Measurements from ENCODE around the gene GID8. TPM values are rescaled to one million over a fixed set of nuclear protein-coding genes. Genes with fewer than 3 reads are reported as not detected.
A peak's percentile ranks its signal among the peaks of the same experiment; 100 is the strongest.

The GID8 gene
- total and polyA plus RNA-seq, 2 experiments from 2014 or later = 17.6 to 31.0 TPM

GRCh38 chr20:62924442-62925075 lies 13.4 kb upstream of the GID8 start:
- Histone ChIP-seq H3K9me3 (ENCODE audit: low read depth) (no peaks in the 10 kb centered on the region), H4K20me1 (ENCODE audit: insufficient read depth) (peaks cover 29% of the 10 kb centered on the region), H3K9me2 (ENCODE audit: insufficient read depth) (no peaks in the 10 kb centered on the region), H3F3A (ENCODE audit: insufficient read depth) (peaks cover 51% of the 10 kb centered on the region), H3K79me2 (ENCODE audit: insufficient read depth) (peaks cover 96% of the 10 kb centered on the region), H3K9ac (peak overlapping the region; percentile 99), H3K4me1 (ENCODE audit: insufficient read depth) (peaks cover 59% of the 10 kb centered on the region), H2AFZ (no peak overlapping the region), H3K27ac (peak overlapping the region; percentile 95), H3K27me3 (replicated peaks; ENCODE audit: insufficient read depth) (no peaks in the 10 kb centered on the region), H3K4me2 (ENCODE audit: unreplicated experiment) (peak overlapping the region; percentile 91), H3K4me3 (peak overlapping the region; percentile 95), H3K36me3 (ENCODE audit: low read depth) (no peaks in the 10 kb centered on the region)
- DNase-seq = peak; percentile 77
- TF ChIP-seq EZH2phosphoT487 (IDR thresholded peaks at IDR 0.05; ENCODE audit: insufficient read depth, low read depth) (no peak), EZH2 (IDR thresholded peaks at IDR 0.05; ENCODE audit: insufficient read depth, poor library complexity, severe bottlenecking) (no peak)
- 11 to 15% methylated on average over 12 of the region's 12 CpGs for WGBS, 2 experiments (ENCODE audit: low coverage in 1 of 2, low lambda C conversion rate in 2 of 2, missing lambda C conversion rate in 2 of 2)
- in situ Hi-C loops (cut with MboI) = no loop called here

DNA sequence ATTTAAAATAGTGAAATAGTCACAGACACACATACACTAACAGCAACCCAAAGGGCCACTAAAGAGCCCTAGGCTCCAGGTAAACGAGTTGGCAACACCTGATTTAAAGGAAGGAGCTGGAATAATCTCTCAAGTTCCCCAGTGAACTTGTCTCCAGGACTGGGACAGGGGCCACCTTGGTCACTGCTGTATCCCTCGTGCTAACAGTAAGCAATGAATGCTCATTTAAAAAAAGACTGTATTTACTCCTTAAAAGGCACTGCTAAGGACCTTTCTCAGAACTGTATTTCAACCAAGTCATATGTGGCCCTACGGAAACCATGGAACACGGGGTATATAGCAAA lies 12.9 kb upstream of the GID8 start:
- H3K27ac ChIP-seq = peak overlapping the region; percentile 95
- no peaks in the 10 kb centered on the region for H3K9me3 ChIP-seq (ENCODE audit: low read depth)
- peaks cover 25% of the 10 kb centered on the region for H4K20me1 ChIP-seq (ENCODE audit: insufficient read depth)
- TF ChIP-seq EZH2 (IDR thresholded peaks at IDR 0.05; ENCODE audit: insufficient read depth, poor library complexity, severe bottlenecking) = no peak
- no peak for TF ChIP-seq EZH2phosphoT487 (IDR thresholded peaks at IDR 0.05; ENCODE audit: insufficient read depth, low read depth)
- H3K27me3 ChIP-seq (replicated peaks; ENCODE audit: insufficient read depth) = no peaks in the 10 kb centered on the region
- no peaks in the 10 kb centered on the region for H3K36me3 ChIP-seq (ENCODE audit: low read depth)
- no peaks in the 10 kb centered on the region for H3K9me2 ChIP-seq (ENCODE audit: insufficient read depth)
- DNase-seq = no peak
- 1% methylated on average over 4 of the region's 4 CpGs for WGBS, 2 experiments (ENCODE audit: low coverage in 1 of 2, low lambda C conversion rate in 2 of 2, missing lambda C conversion rate in 2 of 2)
- H2AFZ ChIP-seq = no peak overlapping the region
- H3K4me2 ChIP-seq (ENCODE audit: unreplicated experiment) = peak overlapping the region; percentile 91
- H3F3A ChIP-seq (ENCODE audit: insufficient read depth) = peaks cover 47% of the 10 kb centered on the region
- in situ Hi-C loops (cut with MboI) = no loop called here
- peak overlapping the region; percentile 99 for H3K9ac ChIP-seq
- H3K4me3 ChIP-seq = peak overlapping the region; percentile 95
- peaks cover 61% of the 10 kb centered on the region for H3K4me1 ChIP-seq (ENCODE audit: insufficient read depth)
- H3K79me2 ChIP-seq (ENCODE audit: insufficient read depth) = peaks cover 96% of the 10 kb centered on the region

DNA sequence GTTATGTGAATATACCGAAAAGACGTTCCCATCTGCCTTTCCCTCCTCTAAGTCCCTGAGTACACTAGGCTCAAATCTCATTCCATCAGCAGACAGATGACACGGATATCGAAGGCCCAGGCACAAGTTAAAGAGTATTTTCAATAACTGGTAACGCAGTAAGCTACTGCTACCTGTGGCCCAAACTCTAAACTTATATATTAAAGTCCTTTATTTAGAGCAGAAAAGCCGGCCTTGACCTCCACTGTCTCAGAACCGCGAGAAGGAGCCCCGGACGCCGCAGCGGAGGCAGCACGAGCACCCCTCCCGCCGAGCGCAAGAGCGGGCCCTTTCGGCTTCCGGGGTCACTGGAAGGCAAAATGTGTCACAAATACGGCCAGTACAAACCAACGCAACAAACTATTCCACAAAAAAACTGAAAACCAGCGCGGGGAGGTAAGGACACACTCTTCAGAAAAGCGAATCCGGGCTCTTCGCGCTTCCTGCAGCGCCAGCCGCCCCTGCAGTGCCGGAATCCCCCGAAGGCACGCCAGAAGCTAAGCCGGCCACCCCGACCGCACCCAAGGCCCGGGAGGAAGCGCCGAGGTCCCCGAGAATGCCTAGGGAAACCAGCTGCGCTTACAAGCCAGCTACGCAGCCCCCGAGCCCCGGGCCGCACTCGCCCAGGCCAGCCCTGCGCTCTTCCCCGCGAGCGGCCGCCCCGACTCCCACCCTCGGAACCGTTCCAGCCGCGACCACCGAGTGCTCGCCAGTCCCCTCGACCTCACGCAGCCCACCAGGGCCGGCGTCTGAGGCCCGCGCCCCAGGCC lies 12.3 kb upstream of the GID8 start:
- Histone ChIP-seq H3K27me3 (replicated peaks; ENCODE audit: insufficient read depth) (no peaks in the 10 kb centered on the region), H3K36me3 (ENCODE audit: low read depth) (no peaks in the 10 kb centered on the region), H3K4me1 (ENCODE audit: insufficient read depth) (peaks cover 57% of the 10 kb centered on the region), H2AFZ (no peak overlapping the region), H3F3A (ENCODE audit: insufficient read depth) (peaks cover 49% of the 10 kb centered on the region), H3K9ac (peak overlapping the region; percentile 99), H3K9me2 (ENCODE audit: insufficient read depth) (no peaks in the 10 kb centered on the region), H3K4me3 (peak overlapping the region; percentile 95), H3K79me2 (ENCODE audit: insufficient read depth) (peaks cover 96% of the 10 kb centered on the region), H3K27ac (peak overlapping the region; percentile 95), H3K9me3 (ENCODE audit: low read depth) (no peaks in the 10 kb centered on the region), H3K4me2 (ENCODE audit: unreplicated experiment) (peak overlapping the region; percentile 91), H4K20me1 (ENCODE audit: insufficient read depth) (peaks cover 20% of the 10 kb centered on the region; the same call in 1 of the 2 replicates)
- in situ Hi-C loops (cut with MboI) = no loop called here
- peak; percentile 75 for DNase-seq
- WGBS, 2 experiments (ENCODE audit: low coverage in 1 of 2, low lambda C conversion rate in 2 of 2, missing lambda C conversion rate in 2 of 2) = 0% methylated on average over 46 to 63 of the region's 63 CpGs
- TF ChIP-seq EZH2 (IDR thresholded peaks at IDR 0.05; ENCODE audit: insufficient read depth, poor library complexity, severe bottlenecking) = no peak
- TF ChIP-seq EZH2phosphoT487 (IDR thresholded peaks at IDR 0.05; ENCODE audit: insufficient read depth, low read depth) = no peak

DNA sequence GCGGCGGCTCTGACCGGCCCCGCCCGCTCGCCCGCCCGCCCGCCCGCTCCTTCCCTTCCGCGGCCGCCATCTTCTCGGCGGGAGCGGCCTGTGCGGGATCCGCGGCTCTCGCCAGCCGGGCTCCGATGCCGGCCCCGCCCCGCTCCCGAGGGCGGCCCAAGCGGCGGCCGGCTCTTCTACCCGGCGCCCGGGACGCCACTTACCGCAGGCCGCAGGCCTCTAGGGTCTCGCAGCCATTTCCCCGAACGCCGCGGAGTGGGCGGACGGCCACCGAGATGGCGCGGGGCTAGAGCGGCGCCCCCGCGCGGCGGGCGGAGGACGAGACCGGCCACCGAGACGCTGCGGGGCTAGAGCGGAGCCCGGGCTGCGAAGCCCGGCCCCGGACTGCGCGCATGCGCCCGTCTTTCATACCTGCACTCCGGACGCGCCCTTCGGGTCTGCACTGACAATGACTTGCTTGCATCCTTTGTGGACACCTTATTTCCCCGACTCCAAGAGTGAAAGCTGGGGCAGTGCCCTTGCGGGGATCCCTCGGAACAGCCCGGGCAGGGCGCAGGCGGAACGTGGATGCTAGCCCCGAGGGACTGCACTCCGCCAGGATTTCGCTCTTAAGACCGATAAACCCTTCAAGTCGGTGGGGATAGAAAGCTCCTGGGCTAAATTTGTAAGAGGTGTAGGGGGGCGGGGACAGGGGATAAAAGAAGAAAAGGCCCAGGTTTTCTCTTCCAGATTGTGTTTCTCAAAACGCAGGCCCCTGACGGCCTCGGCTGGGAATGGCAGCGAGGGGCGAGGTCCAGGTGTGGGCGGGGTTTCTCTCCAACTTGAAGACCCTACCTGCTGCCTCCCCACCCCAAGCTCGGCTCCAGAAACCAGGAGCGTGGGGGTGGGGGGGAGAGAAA lies 11.5 kb upstream of the GID8 start, which contains the start of gene DIDO1:
Gene DIDO1, minus strand, starts transcription at position 277 of the 899 bp plus-strand sequence.
- Histone ChIP-seq H3K27ac (peak within 1 kb of the TSS; percentile 95), H4K20me1 (ENCODE audit: insufficient read depth) (peaks cover 20% of the 10 kb centered on the region; the same call in 1 of the 2 replicates), H3K79me2 (ENCODE audit: insufficient read depth) (peaks cover 96% of the 10 kb centered on the region), H3K9me3 (ENCODE audit: low read depth) (no peaks in the 10 kb centered on the region), H3K9ac (peak within 1 kb of the TSS; percentile 99), H3F3A (ENCODE audit: insufficient read depth) (peaks cover 42% of the 10 kb centered on the region), H3K9me2 (ENCODE audit: insufficient read depth) (no peaks in the 10 kb centered on the region), H2AFZ (peak within 1 kb of the TSS; percentile 65), H3K4me2 (ENCODE audit: unreplicated experiment) (peak within 1 kb of the TSS; percentile 91), H3K4me3 (peak within 1 kb of the TSS; percentile 95), H3K27me3 (replicated peaks; ENCODE audit: insufficient read depth) (no peaks in the 10 kb centered on the region), H3K36me3 (ENCODE audit: low read depth) (no peaks in the 10 kb centered on the region), H3K4me1 (ENCODE audit: insufficient read depth) (peaks cover 48% of the 10 kb centered on the region)
- 2% methylated on average over 74 to 77 of the region's 92 CpGs for WGBS, 2 experiments (ENCODE audit: low coverage in 1 of 2, low lambda C conversion rate in 2 of 2, missing lambda C conversion rate in 2 of 2)
- no peak for TF ChIP-seq EZH2phosphoT487 (IDR thresholded peaks at IDR 0.05; ENCODE audit: insufficient read depth, low read depth)
- no peak for TF ChIP-seq EZH2 (IDR thresholded peaks at IDR 0.05; ENCODE audit: insufficient read depth, poor library complexity, severe bottlenecking)
- DNase-seq = peak; percentile 92
- in situ Hi-C loops (cut with MboI) = no loop called here

Data from GM23248 (cell line).